SW 1271 (cell line): ENCODE data around the gene ZSCAN10.

Experiments
- DNase-seq, 2 experiments: peaks; one replicate each; lab custom pipeline; 2025; lab: John Stamatoyannopoulos, UW

ZSCAN10 gene

GRCh38 chr16:3046641-3047386, 52.3 kb downstream of the ZSCAN10 start:
- DNase-seq, result no peak

DNA sequence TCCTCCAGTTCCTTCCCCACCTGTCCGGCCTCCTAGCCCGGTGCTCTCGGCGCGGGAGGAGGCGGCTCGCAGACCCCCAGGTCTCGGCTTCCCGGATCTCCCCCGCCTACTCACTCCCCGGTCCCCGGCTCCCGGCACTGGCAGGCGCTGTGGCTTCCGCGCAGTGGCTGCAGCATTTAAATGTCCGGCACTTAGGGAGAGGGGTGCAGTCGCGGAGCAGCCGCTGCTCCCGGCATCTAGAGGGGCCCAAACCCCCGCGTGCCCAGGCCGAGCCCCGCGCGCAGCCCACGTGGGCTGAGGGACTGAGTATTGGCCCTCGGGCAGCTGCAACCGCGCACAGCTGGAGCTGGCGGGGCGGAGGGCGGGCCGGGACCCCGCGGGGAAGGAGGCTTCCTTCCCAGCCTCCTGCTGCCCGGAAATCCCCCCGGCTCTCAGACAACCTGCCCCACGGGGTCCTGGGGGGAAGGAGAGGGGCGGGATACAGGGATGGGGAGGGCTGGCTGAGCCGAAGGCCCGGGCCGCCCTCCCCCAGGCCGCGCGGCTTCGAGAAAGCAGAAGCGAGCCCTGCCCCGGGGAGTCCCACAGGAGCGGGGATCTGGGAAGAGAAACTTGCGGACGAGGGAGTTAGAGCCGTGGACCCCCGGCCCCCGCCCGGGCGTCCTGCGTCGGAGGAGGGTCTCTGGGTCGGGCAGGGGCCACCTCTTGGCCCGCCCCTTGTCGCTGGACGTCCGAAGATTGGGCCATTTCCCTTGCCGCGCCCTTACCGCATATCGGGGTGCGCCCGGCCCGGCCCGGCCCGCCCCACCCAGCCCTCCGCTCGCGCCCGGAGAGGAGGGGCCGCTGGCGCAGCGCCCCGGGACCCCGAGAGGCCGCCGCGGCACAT, 53.1 kb downstream of the ZSCAN10 start, which contains the start of gene MMP25:
TSS of gene MMP25 (plus strand) at position 804 of the 883 bp plus-strand sequence. CDS start 357 bp downstream, outside the sequence.
- DNase-seq, result no peak

- no peak for DNase-seq
Observed at GRCh38 chr16:3044708-3045107, 54.4 kb downstream of the ZSCAN10 start.

DNA sequence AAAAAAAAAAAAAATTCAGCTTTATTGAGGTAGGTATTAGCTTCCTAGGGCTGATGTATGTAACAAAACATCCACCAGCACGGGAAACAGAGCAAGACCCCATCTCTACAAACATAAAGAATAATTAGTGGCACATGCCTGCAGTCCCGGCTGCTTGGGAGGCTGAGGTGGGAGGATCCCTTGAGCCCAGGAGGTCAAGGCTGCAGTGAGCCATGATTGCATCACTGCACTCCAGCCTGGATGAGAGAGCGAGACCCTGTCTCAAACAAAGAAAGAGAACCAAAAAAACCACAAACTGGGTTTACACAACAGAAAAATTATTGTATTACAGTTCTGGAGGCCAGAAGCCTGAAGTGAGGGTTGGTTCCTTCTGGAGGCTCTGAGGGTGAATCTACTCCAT, 56.7 kb downstream of the ZSCAN10 start:
- no peak for DNase-seq

GRCh38 chr16:3038896-3039295, 60.2 kb downstream of the ZSCAN10 start:
- DNase-seq, result no peak
